Adipocyte (in vitro differentiated cells): ENCODE data around the gene TECTA.

Experiments
- DNase-seq: peaks from one replicate; pipeline ENCODE4 v3.0.0-alpha.2; 2015; ENCODE audit warnings: low read depth
- H3K27me3 ChIP-seq: replicated peaks from 2 replicates; pipeline ENCODE4 v1.7.0; 2013; ENCODE audit warnings: mild to moderate bottlenecking, low read length, moderate library complexity; ENCODE audit not compliant: control insufficient read depth, insufficient read depth
- H3K36me3 ChIP-seq: 2 replicates; pipeline ENCODE4 v1.7.0; 2013; ENCODE audit warnings: low read length, mild to moderate bottlenecking, moderate library complexity; ENCODE audit not compliant: control insufficient read depth, insufficient read depth, severe bottlenecking
- H3K4me1 ChIP-seq: 2 replicates; pipeline ENCODE4 v1.7.0; 2013; ENCODE audit warnings: mild to moderate bottlenecking, low read length, moderate library complexity; ENCODE audit not compliant: control insufficient read depth, insufficient read depth
- H3K4me3 ChIP-seq: 2 replicates; pipeline ENCODE4 v1.7.0; 2013; ENCODE audit warnings: mild to moderate bottlenecking, low read length, moderate library complexity
- H3K9ac ChIP-seq: 2 replicates; pipeline ENCODE4 v1.7.0; 2013; ENCODE audit warnings: mild to moderate bottlenecking, low read length, moderate library complexity
- H3K9me3 ChIP-seq: 2 replicates; pipeline ENCODE4 v1.7.0; 2013; ENCODE audit warnings: mild to moderate bottlenecking, low read length, moderate library complexity; ENCODE audit not compliant: control insufficient read depth

The TECTA gene

GRCh38 chr11:121213362-121213893, 112.4 kb downstream of the TECTA start:
- peaks cover 34% of the 10 kb centered on the region for H3K27me3 ChIP-seq
- no peaks in the 10 kb centered on the region for H3K9me3 ChIP-seq
- DNase-seq, result no peak
- no peak overlapping the region for H3K9ac ChIP-seq
- H3K4me1 ChIP-seq, result peaks cover 8% of the 10 kb centered on the region
- H3K4me3 ChIP-seq, result no peak overlapping the region
- no peaks in the 10 kb centered on the region for H3K36me3 ChIP-seq

- H3K4me1 ChIP-seq, result peaks cover 7% of the 10 kb centered on the region
- H3K4me3 ChIP-seq, result no peak overlapping the region
- H3K27me3 ChIP-seq, result peaks cover 45% of the 10 kb centered on the region
- no peak for DNase-seq
- H3K9me3 ChIP-seq, result no peaks in the 10 kb centered on the region
- H3K36me3 ChIP-seq, result no peaks in the 10 kb centered on the region
- H3K9ac ChIP-seq, result no peak overlapping the region
Measured at GRCh38 chr11:121214861-121215260, 113.8 kb downstream of the TECTA start.

- Histone ChIP-seq H3K27me3 (peaks cover 62% of the 10 kb centered on the region), H3K4me3 (no peak overlapping the region), H3K36me3 (no peaks in the 10 kb centered on the region), H3K9ac (no peak overlapping the region), H3K9me3 (peaks cover 7% of the 10 kb centered on the region), H3K4me1 (no peaks in the 10 kb centered on the region)
- DNase-seq, result no peak
Measured at GRCh38 chr11:121221496-121222200, 120.6 kb downstream of the TECTA start.

GRCh38 chr11:121223161-121223560, 122.1 kb downstream of the TECTA start:
- peaks cover 66% of the 10 kb centered on the region for H3K27me3 ChIP-seq
- no peak overlapping the region for H3K9ac ChIP-seq
- DNase-seq, result no peak
- H3K4me1 ChIP-seq, result no peaks in the 10 kb centered on the region
- no peaks in the 10 kb centered on the region for H3K36me3 ChIP-seq
- no peak overlapping the region for H3K4me3 ChIP-seq
- peaks cover 7% of the 10 kb centered on the region for H3K9me3 ChIP-seq

GRCh38 chr11:121225382-121225781, 124.3 kb downstream of the TECTA start:
- Histone ChIP-seq H3K9me3 (peaks cover 7% of the 10 kb centered on the region), H3K36me3 (no peaks in the 10 kb centered on the region), H3K4me1 (no peaks in the 10 kb centered on the region), H3K9ac (no peak overlapping the region), H3K4me3 (no peak overlapping the region), H3K27me3 (peaks cover 61% of the 10 kb centered on the region)
- no peak for DNase-seq

- Histone ChIP-seq H3K4me3 (no peak overlapping the region), H3K4me1 (no peaks in the 10 kb centered on the region), H3K9me3 (peaks cover 7% of the 10 kb centered on the region), H3K27me3 (peaks cover 62% of the 10 kb centered on the region), H3K36me3 (no peaks in the 10 kb centered on the region), H3K9ac (no peak overlapping the region)
- no peak for DNase-seq
Measured at GRCh38 chr11:121226415-121227263, 125.6 kb downstream of the TECTA start.

- H3K4me3 ChIP-seq, result no peak overlapping the region
- no peaks in the 10 kb centered on the region for H3K36me3 ChIP-seq
- no peaks in the 10 kb centered on the region for H3K4me1 ChIP-seq
- DNase-seq, result no peak
- H3K27me3 ChIP-seq, result peaks cover 46% of the 10 kb centered on the region
- H3K9me3 ChIP-seq, result peaks cover 7% of the 10 kb centered on the region
- no peak overlapping the region for H3K9ac ChIP-seq
Measured at GRCh38 chr11:121228851-121229250, 127.8 kb downstream of the TECTA start.

GRCh38 chr11:121229495-121230215, 128.6 kb downstream of the TECTA start:
- no peak for DNase-seq
- Histone ChIP-seq H3K9ac (no peak overlapping the region), H3K4me1 (no peaks in the 10 kb centered on the region)

GRCh38 chr11:121231576-121232278, 130.7 kb downstream of the TECTA start:
- H3K4me3 ChIP-seq, result no peak overlapping the region
- peaks cover 47% of the 10 kb centered on the region for H3K27me3 ChIP-seq
- no peaks in the 10 kb centered on the region for H3K9me3 ChIP-seq
- H3K4me1 ChIP-seq, result no peaks in the 10 kb centered on the region
- no peak for DNase-seq
- H3K9ac ChIP-seq, result no peak overlapping the region
- H3K36me3 ChIP-seq, result no peaks in the 10 kb centered on the region

More at GRCh38 chr11:121229495-121230215, 128.6 kb downstream of the TECTA start:
- no peaks in the 10 kb centered on the region for H3K36me3 ChIP-seq
- no peak overlapping the region for H3K4me3 ChIP-seq
- H3K9me3 ChIP-seq, result peaks cover 5% of the 10 kb centered on the region
- H3K27me3 ChIP-seq, result peaks cover 40% of the 10 kb centered on the region

GRCh38 chr11:121235057-121235456, 134.0 kb downstream of the TECTA start:
- Histone ChIP-seq H3K4me1 (no peaks in the 10 kb centered on the region), H3K27me3 (peaks cover 60% of the 10 kb centered on the region), H3K9me3 (no peaks in the 10 kb centered on the region), H3K36me3 (no peaks in the 10 kb centered on the region), H3K4me3 (no peak overlapping the region), H3K9ac (no peak overlapping the region)
- no peak for DNase-seq
